SHP77 (cell line): ENCODE data around the gene MYH9.
A peak's percentile ranks its signal among the peaks of the same experiment; 100 is the strongest.
"Not testable (repeated sequence)": the region's sequence is repeated elsewhere in the genome, so short reads cannot be mapped to it uniquely, and the experiment has no call there.

Experiments used
- DNase-seq, 2 experiments: peaks; one replicate each; lab custom pipeline; 2025; lab: John Stamatoyannopoulos, UW

MYH9 gene

GRCh38 chr22:36292823-36293530 lies 94.8 kb downstream of the MYH9 start:
- no peak for DNase-seq

- no peak for DNase-seq
Measured at GRCh38 chr22:36291831-36292740, 95.7 kb downstream of the MYH9 start.

GRCh38 chr22:36290391-36291075 lies 97.2 kb downstream of the MYH9 start:
- not testable (repeated sequence) for DNase-seq

- not testable (repeated sequence) for DNase-seq
Measured at GRCh38 chr22:36289948-36290371, 97.8 kb downstream of the MYH9 start.

GRCh38 chr22:36289406-36289870 lies 98.3 kb downstream of the MYH9 start:
- no peak for DNase-seq

- no peak for DNase-seq
Measured at GRCh38 chr22:36288571-36289405, 99.0 kb downstream of the MYH9 start.

- no peak for DNase-seq
Measured at GRCh38 chr22:36287881-36288515, 99.8 kb downstream of the MYH9 start.

GRCh38 chr22:36286096-36286957 lies 101.4 kb downstream of the MYH9 start:
- DNase-seq: peak; percentile 31 to 50

- no peak for DNase-seq
Measured at GRCh38 chr22:36285545-36285944, 102.2 kb downstream of the MYH9 start.

DNA sequence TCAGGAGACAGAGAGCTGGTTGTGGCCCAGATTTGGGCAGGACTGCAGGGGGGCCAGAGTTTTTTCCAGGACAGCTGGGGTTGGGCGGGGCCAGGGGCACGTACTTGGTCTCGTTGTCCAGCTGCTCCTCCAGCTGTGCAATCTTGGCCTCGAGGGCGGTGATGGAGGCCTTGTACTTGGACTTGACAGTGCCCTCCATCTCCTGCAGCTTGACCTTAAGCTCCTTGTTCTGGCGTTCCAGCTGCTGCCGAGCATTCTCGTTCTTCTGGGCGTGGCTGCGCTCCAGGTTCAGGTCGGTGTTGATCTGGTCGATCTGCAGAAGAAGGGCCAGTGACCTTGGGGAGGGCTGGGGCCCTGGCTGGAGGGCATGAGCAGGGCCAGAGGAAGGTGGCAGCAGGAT lies 102.8 kb downstream of the MYH9 start:
- DNase-seq: no peak

- DNase-seq: no peak
Measured at GRCh38 chr22:36284171-36284571, 103.6 kb downstream of the MYH9 start.

GRCh38 chr22:36282328-36282831 lies 105.4 kb downstream of the MYH9 start:
- no peak for DNase-seq

GRCh38 chr22:36281781-36282327 lies 105.9 kb downstream of the MYH9 start:
- DNase-seq: no peak

GRCh38 chr22:36280379-36280778 lies 107.4 kb downstream of the MYH9 start:
- DNase-seq: no peak

- DNase-seq: no peak
Measured at GRCh38 chr22:36279219-36279666, 108.5 kb downstream of the MYH9 start.

- DNase-seq: peak; percentile 14 to 15
Measured at GRCh38 chr22:36277482-36278291, 110.1 kb downstream of the MYH9 start.

GRCh38 chr22:36274531-36274930 lies 113.2 kb downstream of the MYH9 start:
- no peak for DNase-seq

DNA sequence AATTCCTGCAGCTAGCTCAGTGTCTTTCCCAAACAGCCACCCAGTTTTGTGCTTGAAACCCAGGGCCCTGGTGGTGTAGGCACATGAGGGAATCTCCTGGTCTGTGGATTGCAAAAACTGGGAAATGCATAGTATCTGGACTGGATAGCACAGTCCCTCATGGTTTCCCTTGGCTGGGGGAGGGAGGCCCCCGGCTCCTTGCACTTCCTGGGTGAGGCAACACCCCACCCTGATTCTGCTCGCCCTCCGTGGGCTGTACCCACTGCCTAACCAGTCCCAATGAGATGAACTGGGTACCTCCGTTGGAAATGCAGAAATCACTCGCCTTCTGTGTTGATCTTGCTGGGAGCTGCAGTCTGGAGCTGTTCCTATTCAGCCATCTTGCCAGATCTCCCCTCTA lies 115.8 kb downstream of the MYH9 start:
- not testable (repeated sequence) for DNase-seq
